ENCODE measurements around the gene ATG2A. TPM values are rescaled to one million over a fixed set of nuclear protein-coding genes. Genes with fewer than 3 reads are reported as not detected.

ATG2A gene
- polyA plus RNA-seq, 3 donors = 2.6 to 24.9 (median 4.0) TPM

DNA sequence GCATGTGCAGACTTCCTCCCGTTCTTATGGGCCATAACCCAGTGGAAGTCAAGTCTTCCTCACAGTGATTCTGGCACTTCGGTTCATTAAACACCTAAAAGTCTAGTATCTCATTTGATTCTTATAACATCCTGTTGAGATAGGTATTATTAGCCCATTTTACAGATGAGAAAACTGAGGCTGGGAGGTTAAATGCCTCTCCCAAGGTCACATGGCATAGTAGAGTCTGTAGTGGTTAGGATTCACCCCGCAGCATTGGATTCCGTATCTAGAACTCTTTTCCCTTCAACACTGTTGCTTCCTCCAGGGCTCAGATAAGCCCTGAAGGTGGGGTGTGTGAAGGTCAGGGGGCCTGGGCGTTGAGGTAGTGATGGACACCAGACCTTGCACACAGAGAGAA is 15.3 kb upstream of the ATG2A start:
- intact Hi-C loops (cut with micrococcal nuclease) = no loop called here
- no peaks in the 10 kb centered on the region for H3K27me3 ChIP-seq (ENCODE audit: control insufficient read depth in 2 of 2, insufficient read depth in 2 of 2, low read length in 2 of 2)
- H4K20me1 ChIP-seq (ENCODE audit: insufficient read depth, low read length) = no peaks in the 10 kb centered on the region
- no peak overlapping the region for H2AFZ ChIP-seq (ENCODE audit: insufficient read depth, low read depth, low read length, poor library complexity, severe bottlenecking)
- H3K9me3 ChIP-seq (replicated peaks in 1 of 2; ENCODE audit: control insufficient read depth in 1 of 2, insufficient read depth in 1 of 2, low read length in 2 of 2) = no peaks in the 10 kb centered on the region
- WGBS (ENCODE audit: insufficient coverage) = 100% methylated on average over 1 of the region's 5 CpGs
- H3K27ac ChIP-seq (ENCODE audit: low read depth in 1 of 2, low read length in 2 of 2) = no peak overlapping the region
- H3K4me2 ChIP-seq (replicated peaks; ENCODE audit: extremely low read depth, low read length, poor library complexity, severe bottlenecking) = no peak overlapping the region
- peaks cover 43 to 68% of the 10 kb centered on the region in 2 donors for H3K36me3 ChIP-seq (replicated peaks in 1 of 2; ENCODE audit: control insufficient read depth in 1 of 2, insufficient read depth in 2 of 2, low read length in 2 of 2)
- H3K4me3 ChIP-seq (replicated peaks in 1 of 3; ENCODE audit: low read depth in 2 of 3, low read length in 3 of 3) = no peak overlapping the region
- H3K79me2 ChIP-seq (ENCODE audit: insufficient read depth, low read length) = no peaks in the 10 kb centered on the region
- no peak overlapping the region for H3K9ac ChIP-seq (ENCODE audit: insufficient read depth, low read length, poor library complexity, severe bottlenecking)
- no peak overlapping the region for H3K4me3 Mint-ChIP-seq
- H3K27ac Mint-ChIP-seq = no peak overlapping the region
- TF ChIP-seq, protein P1, sequence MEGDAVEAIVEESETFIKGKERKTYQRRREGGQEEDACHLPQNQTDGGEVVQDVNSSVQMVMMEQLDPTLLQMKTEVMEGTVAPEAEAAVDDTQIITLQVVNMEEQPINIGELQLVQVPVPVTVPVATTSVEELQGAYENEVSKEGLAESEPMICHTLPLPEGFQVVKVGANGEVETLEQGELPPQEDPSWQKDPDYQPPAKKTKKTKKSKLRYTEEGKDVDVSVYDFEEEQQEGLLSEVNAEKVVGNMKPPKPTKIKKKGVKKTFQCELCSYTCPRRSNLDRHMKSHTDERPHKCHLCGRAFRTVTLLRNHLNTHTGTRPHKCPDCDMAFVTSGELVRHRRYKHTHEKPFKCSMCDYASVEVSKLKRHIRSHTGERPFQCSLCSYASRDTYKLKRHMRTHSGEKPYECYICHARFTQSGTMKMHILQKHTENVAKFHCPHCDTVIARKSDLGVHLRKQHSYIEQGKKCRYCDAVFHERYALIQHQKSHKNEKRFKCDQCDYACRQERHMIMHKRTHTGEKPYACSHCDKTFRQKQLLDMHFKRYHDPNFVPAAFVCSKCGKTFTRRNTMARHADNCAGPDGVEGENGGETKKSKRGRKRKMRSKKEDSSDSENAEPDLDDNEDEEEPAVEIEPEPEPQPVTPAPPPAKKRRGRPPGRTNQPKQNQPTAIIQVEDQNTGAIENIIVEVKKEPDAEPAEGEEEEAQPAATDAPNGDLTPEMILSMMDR (IDR thresholded peaks at IDR 0.05) = no peak
- peaks cover 71 to 73% of the 10 kb centered on the region in 2 donors for H3K36me3 Mint-ChIP-seq
- no peaks in the 10 kb centered on the region for H3K9me3 Mint-ChIP-seq
- no peak for DNase-seq
- peaks cover 4% of the 10 kb centered on the region for H3K4me1 Mint-ChIP-seq
- peaks cover 0 to 3% of the 10 kb centered on the region in 2 donors for H3K4me1 ChIP-seq (ENCODE audit: control insufficient read depth in 1 of 2, insufficient read depth in 2 of 2, low read length in 2 of 2)
- H3K27me3 Mint-ChIP-seq (ENCODE audit: low read depth in 3 of 3) = peaks cover under 1 to 5% (median 1%) of the 10 kb centered on the region in 3 donors

DNA sequence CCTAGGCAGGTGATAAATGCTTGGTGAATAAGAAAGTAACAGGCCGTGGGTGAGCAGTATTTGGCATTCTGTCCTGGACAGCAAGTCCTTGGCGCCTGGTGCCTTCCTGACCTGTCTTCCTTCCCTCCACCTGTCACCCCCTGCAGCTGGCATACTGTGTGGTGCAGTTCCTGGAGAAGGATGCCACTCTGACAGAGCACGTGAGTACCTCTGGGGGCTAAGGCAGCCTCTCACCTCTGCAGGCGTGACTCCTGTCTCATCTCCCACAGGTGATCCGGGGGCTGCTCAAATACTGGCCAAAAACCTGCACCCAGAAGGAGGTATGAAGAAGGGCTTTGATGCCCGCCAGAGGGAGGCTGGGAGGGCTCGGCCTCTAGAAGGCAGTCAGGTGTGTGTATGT is 14.3 kb upstream of the ATG2A start:
- Mint-ChIP-seq H3K27me3 (ENCODE audit: low read depth in 3 of 3) (peaks cover 0 to 1% (median 0%) of the 10 kb centered on the region in 3 donors), H3K27ac (no peak overlapping the region), H3K4me1 (peaks cover 5% of the 10 kb centered on the region), H3K36me3 (peaks cover 78 to 80% of the 10 kb centered on the region in 2 donors), H3K4me3 (no peak overlapping the region), H3K9me3 (no peaks in the 10 kb centered on the region)
- H3K36me3 ChIP-seq (replicated peaks in 1 of 2; ENCODE audit: control insufficient read depth in 1 of 2, insufficient read depth in 2 of 2, low read length in 2 of 2) = peaks cover 43 to 73% of the 10 kb centered on the region in 2 donors
- H3K27me3 ChIP-seq (ENCODE audit: control insufficient read depth in 2 of 2, insufficient read depth in 2 of 2, low read length in 2 of 2) = no peaks in the 10 kb centered on the region
- no peak for DNase-seq
- no peak overlapping the region for H3K4me2 ChIP-seq (replicated peaks; ENCODE audit: extremely low read depth, low read length, poor library complexity, severe bottlenecking)
- H3K9ac ChIP-seq (ENCODE audit: insufficient read depth, low read length, poor library complexity, severe bottlenecking) = no peak overlapping the region
- TF ChIP-seq, protein P1 (IDR thresholded peaks at IDR 0.05) = no peak
- H3K27ac ChIP-seq (ENCODE audit: low read depth in 1 of 2, low read length in 2 of 2) = no peak overlapping the region
- H3K4me1 ChIP-seq (ENCODE audit: control insufficient read depth in 1 of 2, insufficient read depth in 2 of 2, low read length in 2 of 2) = peaks cover 1 to 3% of the 10 kb centered on the region in 2 donors
- no peaks in the 10 kb centered on the region for H3K9me3 ChIP-seq (replicated peaks in 1 of 2; ENCODE audit: control insufficient read depth in 1 of 2, insufficient read depth in 1 of 2, low read length in 2 of 2)
- no peak overlapping the region for H3K4me3 ChIP-seq (replicated peaks in 1 of 3; ENCODE audit: low read depth in 2 of 3, low read length in 3 of 3)
- H4K20me1 ChIP-seq (ENCODE audit: insufficient read depth, low read length) = no peaks in the 10 kb centered on the region
- H3K79me2 ChIP-seq (ENCODE audit: insufficient read depth, low read length) = no peaks in the 10 kb centered on the region
- 83% methylated on average over 2 of the region's 7 CpGs for WGBS (ENCODE audit: insufficient coverage)
- no peak overlapping the region for H2AFZ ChIP-seq (ENCODE audit: insufficient read depth, low read depth, low read length, poor library complexity, severe bottlenecking)
- intact Hi-C loops (cut with micrococcal nuclease) = no loop called here
